Measurements from ENCODE around the gene GRIK5.

The GRIK5 gene

DNA sequence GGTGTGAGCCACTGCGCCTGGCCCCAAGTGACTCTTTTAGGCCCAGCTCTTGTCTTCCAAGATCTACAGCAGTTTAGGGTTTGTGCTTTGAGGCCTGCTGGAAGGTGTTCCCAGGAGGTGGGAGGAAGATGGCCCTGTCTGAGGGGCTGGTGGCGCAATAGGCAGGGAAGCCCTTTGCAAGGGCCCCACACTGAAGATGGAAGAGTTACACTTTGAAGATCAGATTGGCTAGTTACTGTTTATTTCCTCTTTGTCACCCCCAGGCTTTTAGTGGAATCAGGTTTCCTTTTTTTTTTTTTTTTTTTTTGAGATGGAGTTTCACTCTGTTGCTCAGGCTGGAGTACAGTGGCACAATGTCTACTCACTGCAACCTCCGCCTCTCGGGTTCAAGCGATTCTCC lies 109.0 kb downstream of the GRIK5 start (continued):
- peak; percentile 67 for TF ChIP-seq ZBTB20 (tag by site-specific recombination; IDR thresholded peaks at IDR 0.05)
- no peak for TF ChIP-seq ZNF623 (tag by site-specific recombination; IDR thresholded peaks at IDR 0.05)
- TF ChIP-seq ZNF544 (tag by site-specific recombination; IDR thresholded peaks at IDR 0.05) = no peak
- peak; percentile 22; the same call in 1 of the 2 replicates for TF ChIP-seq SP7 (tag by site-specific recombination; IDR thresholded peaks at IDR 0.05)
- TF ChIP-seq, protein P1, sequence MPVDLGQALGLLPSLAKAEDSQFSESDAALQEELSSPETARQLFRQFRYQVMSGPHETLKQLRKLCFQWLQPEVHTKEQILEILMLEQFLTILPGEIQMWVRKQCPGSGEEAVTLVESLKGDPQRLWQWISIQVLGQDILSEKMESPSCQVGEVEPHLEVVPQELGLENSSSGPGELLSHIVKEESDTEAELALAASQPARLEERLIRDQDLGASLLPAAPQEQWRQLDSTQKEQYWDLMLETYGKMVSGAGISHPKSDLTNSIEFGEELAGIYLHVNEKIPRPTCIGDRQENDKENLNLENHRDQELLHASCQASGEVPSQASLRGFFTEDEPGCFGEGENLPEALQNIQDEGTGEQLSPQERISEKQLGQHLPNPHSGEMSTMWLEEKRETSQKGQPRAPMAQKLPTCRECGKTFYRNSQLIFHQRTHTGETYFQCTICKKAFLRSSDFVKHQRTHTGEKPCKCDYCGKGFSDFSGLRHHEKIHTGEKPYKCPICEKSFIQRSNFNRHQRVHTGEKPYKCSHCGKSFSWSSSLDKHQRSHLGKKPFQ (tag by site-specific recombination; IDR thresholded peaks at IDR 0.05) = peak; percentile 52; the same call in 1 of the 2 replicates
- TF ChIP-seq REPIN1 (tag by site-specific recombination; IDR thresholded peaks at IDR 0.05; ENCODE audit: low read depth) = no peak
- TF ChIP-seq ZNF169 (tag by site-specific recombination; IDR thresholded peaks at IDR 0.05) = no peak
- peak; percentile 33; the same call in 1 of the 2 replicates for TF ChIP-seq ZXDB (tag by site-specific recombination; IDR thresholded peaks at IDR 0.05)
- TF ChIP-seq ZNF660 (tag by site-specific recombination; IDR thresholded peaks at IDR 0.05) = no peak
- TF ChIP-seq ZNF121 (tag by site-specific recombination; IDR thresholded peaks at IDR 0.05) = no peak
- TF ChIP-seq, protein P2, sequence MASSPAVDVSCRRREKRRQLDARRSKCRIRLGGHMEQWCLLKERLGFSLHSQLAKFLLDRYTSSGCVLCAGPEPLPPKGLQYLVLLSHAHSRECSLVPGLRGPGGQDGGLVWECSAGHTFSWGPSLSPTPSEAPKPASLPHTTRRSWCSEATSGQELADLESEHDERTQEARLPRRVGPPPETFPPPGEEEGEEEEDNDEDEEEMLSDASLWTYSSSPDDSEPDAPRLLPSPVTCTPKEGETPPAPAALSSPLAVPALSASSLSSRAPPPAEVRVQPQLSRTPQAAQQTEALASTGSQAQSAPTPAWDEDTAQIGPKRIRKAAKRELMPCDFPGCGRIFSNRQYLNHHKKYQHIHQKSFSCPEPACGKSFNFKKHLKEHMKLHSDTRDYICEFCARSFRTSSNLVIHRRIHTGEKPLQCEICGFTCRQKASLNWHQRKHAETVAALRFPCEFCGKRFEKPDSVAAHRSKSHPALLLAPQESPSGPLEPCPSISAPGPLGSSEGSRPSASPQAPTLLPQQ (tag by site-specific recombination; IDR thresholded peaks at IDR 0.05) = peak; percentile 77
- no peak for TF ChIP-seq ZNF501 (tag by site-specific recombination; IDR thresholded peaks at IDR 0.05)
- 0 out of 2 replicates have a peak, but pooled peaks have one; percentile 13 for TF ChIP-seq ZBTB8A (tag by site-specific recombination; IDR thresholded peaks at IDR 0.05)
- peak; percentile 70 for TF ChIP-seq GLIS1 (tag by site-specific recombination; IDR thresholded peaks at IDR 0.05)
- TF ChIP-seq, protein P3, sequence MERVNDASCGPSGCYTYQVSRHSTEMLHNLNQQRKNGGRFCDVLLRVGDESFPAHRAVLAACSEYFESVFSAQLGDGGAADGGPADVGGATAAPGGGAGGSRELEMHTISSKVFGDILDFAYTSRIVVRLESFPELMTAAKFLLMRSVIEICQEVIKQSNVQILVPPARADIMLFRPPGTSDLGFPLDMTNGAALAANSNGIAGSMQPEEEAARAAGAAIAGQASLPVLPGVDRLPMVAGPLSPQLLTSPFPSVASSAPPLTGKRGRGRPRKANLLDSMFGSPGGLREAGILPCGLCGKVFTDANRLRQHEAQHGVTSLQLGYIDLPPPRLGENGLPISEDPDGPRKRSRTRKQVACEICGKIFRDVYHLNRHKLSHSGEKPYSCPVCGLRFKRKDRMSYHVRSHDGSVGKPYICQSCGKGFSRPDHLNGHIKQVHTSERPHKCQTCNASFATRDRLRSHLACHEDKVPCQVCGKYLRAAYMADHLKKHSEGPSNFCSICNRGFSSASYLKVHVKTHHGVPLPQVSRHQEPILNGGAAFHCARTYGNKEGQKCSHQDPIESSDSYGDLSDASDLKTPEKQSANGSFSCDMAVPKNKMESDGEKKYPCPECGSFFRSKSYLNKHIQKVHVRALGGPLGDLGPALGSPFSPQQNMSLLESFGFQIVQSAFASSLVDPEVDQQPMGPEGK (tag by site-specific recombination; IDR thresholded peaks at IDR 0.05) = peak; percentile 69

DNA sequence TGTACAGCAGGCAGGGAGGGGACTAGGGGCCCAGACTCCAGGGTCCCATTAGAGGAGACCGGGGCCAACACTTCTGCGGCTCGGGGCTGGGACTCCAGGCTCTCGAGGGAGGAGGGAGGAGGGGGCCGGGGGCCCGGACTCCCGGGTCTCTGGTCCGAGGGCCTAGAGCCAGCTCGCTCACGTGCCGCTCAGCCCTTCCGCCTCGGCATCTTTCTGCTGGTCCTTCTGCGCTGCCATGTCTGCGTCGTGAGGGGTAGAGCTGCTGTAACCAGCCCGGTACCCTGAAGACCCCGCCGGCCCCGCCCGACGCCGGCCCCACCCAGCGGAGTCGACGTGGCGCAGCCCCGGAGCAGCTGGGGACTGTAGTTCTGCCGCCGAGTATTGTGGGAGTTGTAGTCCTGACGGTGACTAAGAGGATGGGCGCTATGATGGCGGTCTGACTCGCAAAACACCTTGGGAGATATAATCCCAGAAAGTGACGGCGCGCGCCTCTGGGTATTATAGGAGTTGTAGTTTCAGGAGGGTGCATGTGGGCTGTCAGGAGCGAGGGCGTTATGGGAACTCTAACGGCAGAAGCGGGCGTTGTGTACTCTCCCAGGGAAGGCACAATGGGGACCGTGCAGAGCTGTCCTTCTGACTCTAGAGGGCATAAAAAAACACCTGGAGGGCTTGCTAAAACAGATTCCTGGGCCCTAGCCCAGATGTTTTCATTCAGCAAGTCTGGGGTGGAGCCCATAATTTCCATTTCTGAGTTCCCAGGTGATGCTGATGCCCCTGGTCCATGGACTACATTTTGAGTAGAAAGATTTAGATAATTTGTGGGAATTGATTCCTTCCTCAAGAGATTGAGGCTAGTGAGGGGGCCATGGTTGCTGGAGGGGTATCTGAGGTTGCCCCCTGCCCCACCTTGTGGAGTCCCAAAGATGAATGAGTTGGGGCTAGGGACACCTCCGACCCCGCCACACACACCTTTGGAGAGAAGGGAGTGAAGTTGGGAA lies 110.7 kb downstream of the GRIK5 start, which contains the start of gene RABAC1:
TSS of gene RABAC1 (minus strand) at position 266 of the 998 bp plus-strand sequence. CDS start at position 237, 29 bp downstream.
- Histone ChIP-seq H3K4me1 (ENCODE audit: control insufficient read depth, insufficient read depth, low read length) (peaks cover 10% of the 10 kb centered on the region), H3K4me3 (ENCODE audit: low read depth, low read length) (peak within 1 kb of the TSS; percentile 66), H3K27ac (ENCODE audit: extremely low read depth, low read depth, low read length) (peak within 1 kb of the TSS; percentile 90), H3K9me3 (ENCODE audit: control insufficient read depth, insufficient read depth, low read depth, low read length) (no peaks in the 10 kb centered on the region), H3K36me3 (ENCODE audit: control insufficient read depth in 2 of 2, insufficient read depth in 1 of 2, low read length in 2 of 2) (peaks cover 18 to 20% of the 10 kb centered on the region in 2 experiments; a peak in 2 of 3 replicates)
- ChIA-PET CTCF (interaction anchor here (0.6 to 4.4 kb wide), 13 partner anchors 9 to 441 kb away, joined by 3 to 73 read pairs (median 4); partner anchors contain the start of gene CD79A), POLR2A (interaction anchor here (0.6 to 4.3 kb wide), 17 partner anchors 20 to 914 kb away, joined by 3 to 56 read pairs (median 3); partner anchors contain the start of genes RPS19 and ZNF574)
- TF ChIP-seq, protein P4, sequence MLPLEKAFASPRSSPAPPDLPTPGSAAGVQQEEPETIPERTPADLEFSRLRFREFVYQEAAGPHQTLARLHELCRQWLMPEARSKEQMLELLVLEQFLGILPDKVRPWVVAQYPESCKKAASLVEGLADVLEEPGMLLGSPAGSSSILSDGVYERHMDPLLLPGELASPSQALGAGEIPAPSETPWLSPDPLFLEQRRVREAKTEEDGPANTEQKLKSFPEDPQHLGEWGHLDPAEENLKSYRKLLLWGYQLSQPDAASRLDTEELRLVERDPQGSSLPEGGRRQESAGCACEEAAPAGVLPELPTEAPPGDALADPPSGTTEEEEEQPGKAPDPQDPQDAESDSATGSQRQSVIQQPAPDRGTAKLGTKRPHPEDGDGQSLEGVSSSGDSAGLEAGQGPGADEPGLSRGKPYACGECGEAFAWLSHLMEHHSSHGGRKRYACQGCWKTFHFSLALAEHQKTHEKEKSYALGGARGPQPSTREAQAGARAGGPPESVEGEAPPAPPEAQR (tag by site-specific recombination; IDR thresholded peaks at IDR 0.05) = no peak
- TF ChIP-seq ZNF555 (tag by site-specific recombination; conservative IDR thresholded peaks at IDR 0.05) (no peak), ZNF776 (tag by site-specific recombination; IDR thresholded peaks at IDR 0.05; ENCODE audit: borderline replicate concordance) (no peak), ZNF354C (tag by site-specific recombination; IDR thresholded peaks at IDR 0.05; ENCODE audit: borderline replicate concordance, low read depth) (no peak), ZFP41 (tag by site-specific recombination; IDR thresholded peaks at IDR 0.05; ENCODE audit: borderline replicate concordance) (no peak), BCL11B (tag by site-specific recombination; IDR thresholded peaks at IDR 0.05; ENCODE audit: low read depth) (no peak), ZNF140 (tag by site-specific recombination; IDR thresholded peaks at IDR 0.05) (no peak), ZBTB8A (tag by site-specific recombination; IDR thresholded peaks at IDR 0.05) (peak; percentile 78), ZNF670 (tag by site-specific recombination; IDR thresholded peaks at IDR 0.05; ENCODE audit: low read depth) (no peak), ZNF214 (tag by site-specific recombination; IDR thresholded peaks at IDR 0.05; ENCODE audit: borderline replicate concordance) (no peak), ZNF501 (tag by site-specific recombination; IDR thresholded peaks at IDR 0.05) (peak; percentile 65; the same call in 1 of the 2 replicates), ZNF114 (tag by site-specific recombination; IDR thresholded peaks at IDR 0.05) (no peak), ZNF132 (tag by site-specific recombination; IDR thresholded peaks at IDR 0.05; ENCODE audit: borderline replicate concordance) (no peak), ZNF24 (tag by site-specific recombination; IDR thresholded peaks at IDR 0.05) (peak; percentile 60; the same call in 1 of the 2 replicates), ZNF571 (tag by site-specific recombination; IDR thresholded peaks at IDR 0.05) (no peak), ZNF701 (tag by site-specific recombination; IDR thresholded peaks at IDR 0.05) (no peak)
